SK-N-SH treated with all-trans-retinoic acid at 6 μM for 48 hours (cell line): Measurements from ENCODE around the gene SLC2A14.

Experiments used
- ATAC-seq: fragments of 200-7000 bp; cut with Tn5 transposase; 3 replicates; pipeline ENCODE4 v1.9.1; 2020; ENCODE audit warnings: mild to moderate bottlenecking, moderate library complexity
- ARNTL ChIP-seq: fragments of 450-650 bp; formaldehyde crosslinking; IDR thresholded peaks from 2 replicates; pipeline ENCODE4 v1.5.0; 2020; ENCODE audit warnings: low read depth, mild to moderate bottlenecking, moderate library complexity, borderline replicate concordance
- BACH2 ChIP-seq: fragments of 250-450 bp; sonication (Bioruptor Pico); IDR thresholded peaks from 2 replicates; pipeline ENCODE4 v1.9.0; 2021; ENCODE audit warnings: mild to moderate bottlenecking, borderline replicate concordance
- CREB5 ChIP-seq: fragments of 250-450 bp; sonication (Bioruptor Pico); IDR thresholded peaks from 2 replicates; pipeline ENCODE4 v1.5.1; 2020; ENCODE audit warnings: low read depth, mild to moderate bottlenecking, moderate library complexity
- CSDC2 ChIP-seq: fragments of 250-450 bp; sonication (Bioruptor Pico); IDR thresholded peaks from 2 replicates; pipeline ENCODE4 v1.5.0; 2020; ENCODE audit warnings: mild to moderate bottlenecking, moderate library complexity
- ESRRG ChIP-seq: fragments of 250-450 bp; sonication (Bioruptor Pico); IDR thresholded peaks from 2 replicates; pipeline ENCODE4 v1.6.1; 2021; ENCODE audit warnings: mild to moderate bottlenecking
- GLIS3 ChIP-seq: fragments of 250-450 bp; sonication (Bioruptor Pico); IDR thresholded peaks from 2 replicates; pipeline ENCODE4 v1.5.0; 2020; ENCODE audit warnings: mild to moderate bottlenecking, moderate library complexity
- ISL1 ChIP-seq: fragments of 250-450 bp; sonication (Bioruptor Pico); IDR thresholded peaks from 2 replicates; pipeline ENCODE4 v2.1.2; 2022; ENCODE audit warnings: mild to moderate bottlenecking, moderate library complexity
- OSR1 ChIP-seq: fragments of 250-450 bp; sonication (Bioruptor Pico); IDR thresholded peaks from 2 replicates; pipeline ENCODE4 v1.8.0; 2022; ENCODE audit warnings: moderate library complexity, mild to moderate bottlenecking, inconsistent platforms
- POU6F1 ChIP-seq: fragments of 250-450 bp; sonication (Bioruptor Pico); IDR thresholded peaks from 2 replicates; pipeline ENCODE4 v1.8.0; 2021; ENCODE audit warnings: low read depth, mild to moderate bottlenecking, moderate library complexity, borderline replicate concordance
- PPARA ChIP-seq: fragments of 250-450 bp; sonication (Bioruptor Pico); IDR thresholded peaks from 2 replicates; pipeline ENCODE4 v1.5.0; 2020; ENCODE audit warnings: mild to moderate bottlenecking, borderline replicate concordance
- RARB ChIP-seq: fragments of 250-450 bp; sonication (Bioruptor Pico); IDR thresholded peaks from 2 replicates; pipeline ENCODE4 v1.8.0; 2021; ENCODE audit warnings: mild to moderate bottlenecking, moderate library complexity
- SNAI2 ChIP-seq: fragments of 250-450 bp; sonication (Bioruptor Pico); IDR thresholded peaks from 2 replicates; pipeline ENCODE4 v1.5.0; 2020; ENCODE audit warnings: mild to moderate bottlenecking, moderate library complexity
- TCF4 ChIP-seq: fragments of 250-450 bp; sonication (Bioruptor Pico); IDR thresholded peaks from 2 replicates; pipeline ENCODE4 v1.8.0; 2021; ENCODE audit warnings: mild to moderate bottlenecking, moderate library complexity, borderline replicate concordance
- TOX ChIP-seq: fragments of 250-450 bp; sonication (Bioruptor Pico); IDR thresholded peaks from 2 replicates; pipeline ENCODE4 v1.8.0; 2021; ENCODE audit warnings: mild to moderate bottlenecking, moderate library complexity, borderline replicate concordance
- ZC3H10 ChIP-seq: fragments of 250-450 bp; sonication (Bioruptor Pico); IDR thresholded peaks from 2 replicates; pipeline ENCODE4 v1.5.1; 2021; ENCODE audit warnings: mild to moderate bottlenecking, moderate library complexity
- ZFP3 ChIP-seq: fragments of 250-450 bp; sonication (Bioruptor Pico); IDR thresholded peaks from 2 replicates; pipeline ENCODE4 v1.5.0; 2020; ENCODE audit warnings: mild to moderate bottlenecking, moderate library complexity
- ZFP30 ChIP-seq: fragments of 450-650 bp; formaldehyde crosslinking; IDR thresholded peaks from 2 replicates; pipeline ENCODE4 v1.5.0; 2022; ENCODE audit warnings: mild to moderate bottlenecking, moderate library complexity
- ZNF565 ChIP-seq: fragments of 450-650 bp; formaldehyde crosslinking; conservative IDR thresholded peaks from 2 replicates; pipeline ENCODE4 v1.5.0; 2020; ENCODE audit warnings: low read depth, mild to moderate bottlenecking, moderate library complexity
- ZNF70 ChIP-seq: fragments of 450-650 bp; formaldehyde crosslinking; IDR thresholded peaks from 2 replicates; pipeline ENCODE4 v1.5.0; 2020; ENCODE audit warnings: mild to moderate bottlenecking, moderate library complexity
- ZNF8 ChIP-seq: fragments of 450-650 bp; formaldehyde crosslinking; IDR thresholded peaks from 2 replicates; pipeline ENCODE4 v1.5.0; 2020; ENCODE audit warnings: mild to moderate bottlenecking, moderate library complexity
- TF ChIP-seq, protein P1 (sequence below): fragments of 250-450 bp; sonication (Bioruptor Pico); IDR thresholded peaks from 2 replicates; pipeline ENCODE4 v1.8.0; 2020; ENCODE audit warnings: mild to moderate bottlenecking, moderate library complexity, borderline replicate concordance
- TF ChIP-seq, protein P2 (sequence below): fragments of 250-450 bp; sonication (Bioruptor Pico); IDR thresholded peaks from 2 replicates; pipeline ENCODE4 v1.5.1; 2021; ENCODE audit warnings: mild to moderate bottlenecking, moderate library complexity
- TF ChIP-seq, protein P3 (sequence below): fragments of 250-450 bp; sonication (Bioruptor Pico); IDR thresholded peaks from 2 replicates; pipeline ENCODE4 v1.5.0; 2020; ENCODE audit warnings: mild to moderate bottlenecking, moderate library complexity

SLC2A14 gene

DNA sequence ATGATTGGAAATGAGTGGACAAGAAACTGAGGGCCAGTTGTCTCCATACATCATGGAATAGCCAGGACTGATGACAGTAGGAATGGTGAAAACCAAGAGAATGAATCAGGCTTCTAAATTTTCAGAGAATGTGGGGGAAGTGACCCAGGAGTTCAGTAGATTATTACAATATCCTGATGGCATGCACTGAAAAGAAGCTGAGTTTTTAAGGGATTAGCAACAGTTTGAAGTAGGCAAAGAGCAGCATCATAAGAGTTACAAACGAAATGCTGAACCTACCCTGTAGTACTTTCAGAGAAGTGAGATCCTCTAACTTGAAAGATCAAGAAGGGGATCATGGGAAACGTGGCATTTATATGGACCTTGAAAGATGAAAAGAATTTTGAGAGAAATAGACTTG, 13.2 kb downstream of the SLC2A14 start:
- no peak for TF ChIP-seq TOX
- TF ChIP-seq ESRRG, result no peak
- TF ChIP-seq, protein P1, sequence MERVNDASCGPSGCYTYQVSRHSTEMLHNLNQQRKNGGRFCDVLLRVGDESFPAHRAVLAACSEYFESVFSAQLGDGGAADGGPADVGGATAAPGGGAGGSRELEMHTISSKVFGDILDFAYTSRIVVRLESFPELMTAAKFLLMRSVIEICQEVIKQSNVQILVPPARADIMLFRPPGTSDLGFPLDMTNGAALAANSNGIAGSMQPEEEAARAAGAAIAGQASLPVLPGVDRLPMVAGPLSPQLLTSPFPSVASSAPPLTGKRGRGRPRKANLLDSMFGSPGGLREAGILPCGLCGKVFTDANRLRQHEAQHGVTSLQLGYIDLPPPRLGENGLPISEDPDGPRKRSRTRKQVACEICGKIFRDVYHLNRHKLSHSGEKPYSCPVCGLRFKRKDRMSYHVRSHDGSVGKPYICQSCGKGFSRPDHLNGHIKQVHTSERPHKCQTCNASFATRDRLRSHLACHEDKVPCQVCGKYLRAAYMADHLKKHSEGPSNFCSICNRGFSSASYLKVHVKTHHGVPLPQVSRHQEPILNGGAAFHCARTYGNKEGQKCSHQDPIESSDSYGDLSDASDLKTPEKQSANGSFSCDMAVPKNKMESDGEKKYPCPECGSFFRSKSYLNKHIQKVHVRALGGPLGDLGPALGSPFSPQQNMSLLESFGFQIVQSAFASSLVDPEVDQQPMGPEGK (CRISPR knock-in tag), result no peak
- TF ChIP-seq ZC3H10, result no peak
- TF ChIP-seq ZNF8 (CRISPR knock-in tag), result no peak
- no peak for TF ChIP-seq ZNF565 (CRISPR knock-in tag)
- TF ChIP-seq BACH2 (CRISPR knock-in tag), result no peak
- no peak for TF ChIP-seq CREB5 (CRISPR knock-in tag)
- no peak for TF ChIP-seq CSDC2 (CRISPR knock-in tag)
- TF ChIP-seq ZFP3 (CRISPR knock-in tag), result no peak
- TF ChIP-seq, protein P2, sequence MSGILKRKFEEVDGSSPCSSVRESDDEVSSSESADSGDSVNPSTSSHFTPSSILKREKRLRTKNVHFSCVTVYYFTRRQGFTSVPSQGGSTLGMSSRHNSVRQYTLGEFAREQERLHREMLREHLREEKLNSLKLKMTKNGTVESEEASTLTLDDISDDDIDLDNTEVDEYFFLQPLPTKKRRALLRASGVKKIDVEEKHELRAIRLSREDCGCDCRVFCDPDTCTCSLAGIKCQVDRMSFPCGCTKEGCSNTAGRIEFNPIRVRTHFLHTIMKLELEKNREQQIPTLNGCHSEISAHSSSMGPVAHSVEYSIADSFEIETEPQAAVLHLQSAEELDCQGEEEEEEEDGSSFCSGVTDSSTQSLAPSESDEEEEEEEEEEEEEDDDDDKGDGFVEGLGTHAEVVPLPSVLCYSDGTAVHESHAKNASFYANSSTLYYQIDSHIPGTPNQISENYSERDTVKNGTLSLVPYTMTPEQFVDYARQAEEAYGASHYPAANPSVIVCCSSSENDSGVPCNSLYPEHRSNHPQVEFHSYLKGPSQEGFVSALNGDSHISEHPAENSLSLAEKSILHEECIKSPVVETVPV, result no peak
- no peak for TF ChIP-seq ZNF70 (CRISPR knock-in tag)
- peak; percentile 3; the same call in 2 of the 3 replicates for ATAC-seq

DNA sequence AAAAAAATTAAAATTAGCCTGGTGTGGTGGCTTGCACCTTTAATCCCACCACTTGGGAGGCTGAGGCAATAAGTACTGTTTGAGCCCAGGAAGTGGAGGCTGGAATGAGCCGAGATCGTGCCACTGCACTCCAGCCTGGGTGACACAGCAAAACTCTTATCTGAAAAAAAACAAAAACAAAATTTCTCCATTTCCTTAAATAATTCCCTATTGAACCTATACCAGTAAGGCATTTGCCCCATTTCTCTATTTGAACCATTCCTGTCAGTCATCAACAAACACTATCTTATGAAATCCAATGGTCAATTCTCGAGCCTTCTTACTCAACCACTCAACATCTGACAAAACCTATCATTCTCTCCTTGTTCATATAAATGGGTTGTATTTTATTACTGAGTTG, 14.7 kb downstream of the SLC2A14 start:
- no peak for ATAC-seq
- TF ChIP-seq GLIS3 (CRISPR knock-in tag) (no peak), POU6F1 (CRISPR knock-in tag) (no peak), CSDC2 (CRISPR knock-in tag) (no peak), TOX (no peak), ISL1 (no peak), ZFP30 (CRISPR knock-in tag) (no peak), ZNF565 (CRISPR knock-in tag) (no peak), SNAI2 (CRISPR knock-in tag) (no peak), ARNTL (CRISPR knock-in tag) (no peak), ZNF70 (CRISPR knock-in tag) (no peak), ZC3H10 (no peak), TCF4 (no peak), BACH2 (CRISPR knock-in tag) (no peak)

DNA sequence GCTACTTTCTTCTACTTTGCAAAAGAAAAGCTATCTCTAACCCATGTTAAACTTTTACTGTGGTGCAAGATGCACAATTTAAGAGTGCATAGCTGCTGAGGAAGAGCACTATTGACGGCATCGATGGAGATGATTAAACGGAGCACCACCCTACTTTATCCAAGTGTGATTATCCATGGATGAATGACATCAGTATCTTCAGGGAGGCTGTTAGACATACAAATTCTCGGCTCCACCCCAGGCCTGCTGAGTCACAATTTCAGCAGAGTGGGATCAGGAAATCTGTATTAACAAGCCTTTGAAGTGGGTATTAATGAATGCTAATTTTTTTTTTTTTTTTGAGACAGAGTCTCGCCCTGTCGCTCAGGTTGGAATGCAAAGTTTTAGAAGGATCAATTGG, 16.2 kb downstream of the SLC2A14 start:
- no peak for ATAC-seq
- no peak for TF ChIP-seq ZNF565 (CRISPR knock-in tag)
- no peak for TF ChIP-seq ZFP3 (CRISPR knock-in tag)
- no peak for TF ChIP-seq BACH2 (CRISPR knock-in tag)
- no peak for TF ChIP-seq PPARA (CRISPR knock-in tag)
- TF ChIP-seq ZNF70 (CRISPR knock-in tag), result no peak
- TF ChIP-seq, protein P3, sequence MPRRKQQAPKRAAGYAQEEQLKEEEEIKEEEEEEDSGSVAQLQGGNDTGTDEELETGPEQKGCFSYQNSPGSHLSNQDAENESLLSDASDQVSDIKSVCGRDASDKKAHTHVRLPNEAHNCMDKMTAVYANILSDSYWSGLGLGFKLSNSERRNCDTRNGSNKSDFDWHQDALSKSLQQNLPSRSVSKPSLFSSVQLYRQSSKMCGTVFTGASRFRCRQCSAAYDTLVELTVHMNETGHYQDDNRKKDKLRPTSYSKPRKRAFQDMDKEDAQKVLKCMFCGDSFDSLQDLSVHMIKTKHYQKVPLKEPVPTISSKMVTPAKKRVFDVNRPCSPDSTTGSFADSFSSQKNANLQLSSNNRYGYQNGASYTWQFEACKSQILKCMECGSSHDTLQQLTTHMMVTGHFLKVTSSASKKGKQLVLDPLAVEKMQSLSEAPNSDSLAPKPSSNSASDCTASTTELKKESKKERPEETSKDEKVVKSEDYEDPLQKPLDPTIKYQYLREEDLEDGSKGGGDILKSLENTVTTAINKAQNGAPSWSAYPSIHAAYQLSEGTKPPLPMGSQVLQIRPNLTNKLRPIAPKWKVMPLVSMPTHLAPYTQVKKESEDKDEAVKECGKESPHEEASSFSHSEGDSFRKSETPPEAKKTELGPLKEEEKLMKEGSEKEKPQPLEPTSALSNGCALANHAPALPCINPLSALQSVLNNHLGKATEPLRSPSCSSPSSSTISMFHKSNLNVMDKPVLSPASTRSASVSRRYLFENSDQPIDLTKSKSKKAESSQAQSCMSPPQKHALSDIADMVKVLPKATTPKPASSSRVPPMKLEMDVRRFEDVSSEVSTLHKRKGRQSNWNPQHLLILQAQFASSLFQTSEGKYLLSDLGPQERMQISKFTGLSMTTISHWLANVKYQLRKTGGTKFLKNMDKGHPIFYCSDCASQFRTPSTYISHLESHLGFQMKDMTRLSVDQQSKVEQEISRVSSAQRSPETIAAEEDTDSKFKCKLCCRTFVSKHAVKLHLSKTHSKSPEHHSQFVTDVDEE, result no peak
- TF ChIP-seq ESRRG, result no peak
- no peak for TF ChIP-seq ZC3H10
- TF ChIP-seq CSDC2 (CRISPR knock-in tag), result no peak
- no peak for TF ChIP-seq ISL1
- no peak for TF ChIP-seq OSR1 (CRISPR knock-in tag)
- no peak for TF ChIP-seq SNAI2 (CRISPR knock-in tag)
- TF ChIP-seq, protein P1 (CRISPR knock-in tag), result no peak
- TF ChIP-seq POU6F1 (CRISPR knock-in tag), result no peak
- TF ChIP-seq RARB (CRISPR knock-in tag), result no peak
- TF ChIP-seq ZFP30 (CRISPR knock-in tag), result no peak
